ENCODE results near the gene CCR2.
"Not testable (repeated sequence)": the region's sequence is repeated elsewhere in the genome, so short reads cannot be mapped to it uniquely, and the experiment has no call there.

The CCR2 gene

GRCh38 chr3:46386205-46386604, 32.3 kb downstream of the CCR2 start:
- Histone ChIP-seq H3K27me3 (no peaks in the 10 kb centered on the region), H3K36me3 (no peaks in the 10 kb centered on the region), H3K4me1 (no peaks in the 10 kb centered on the region), H3K4me3 (ENCODE audit: low read depth, low read length) (no peak overlapping the region), H3K9me3 (no peaks in the 10 kb centered on the region)
- DNase-seq = no peak
- no peak for TF ChIP-seq CTCF (IDR thresholded peaks at IDR 0.05; ENCODE audit: low read depth, low read length)

GRCh38 chr3:46388847-46389246, 34.9 kb downstream of the CCR2 start:
- H3K4me3 ChIP-seq (ENCODE audit: low read depth, low read length); H3K27me3 ChIP-seq; H3K36me3 ChIP-seq; H3K9me3 ChIP-seq; H3K4me1 ChIP-seq; DNase-seq: not testable (repeated sequence)

- H3K4me1 ChIP-seq = no peaks in the 10 kb centered on the region
- no peaks in the 10 kb centered on the region for H3K36me3 ChIP-seq
- TF ChIP-seq CTCF (IDR thresholded peaks at IDR 0.05; ENCODE audit: low read depth, low read length) = no peak
- no peak for DNase-seq
- H3K27me3 ChIP-seq = no peaks in the 10 kb centered on the region
- H3K9me3 ChIP-seq = no peaks in the 10 kb centered on the region
- no peak overlapping the region for H3K4me3 ChIP-seq (ENCODE audit: low read depth, low read length)
These were observed 35.4 kb downstream of the CCR2 start for GRCh38 chr3:46389306-46389705.

GRCh38 chr3:46391526-46391925, 37.6 kb downstream of the CCR2 start:
- not testable (repeated sequence) for H3K4me3 ChIP-seq (ENCODE audit: low read depth, low read length); H3K9me3 ChIP-seq; H3K36me3 ChIP-seq; DNase-seq; H3K4me1 ChIP-seq; H3K27me3 ChIP-seq

GRCh38 chr3:46393011-46393410, 39.1 kb downstream of the CCR2 start:
- Histone ChIP-seq H3K36me3 (no peaks in the 10 kb centered on the region), H3K27me3 (no peaks in the 10 kb centered on the region), H3K4me1 (no peaks in the 10 kb centered on the region), H3K4me3 (ENCODE audit: low read depth, low read length) (no peak overlapping the region), H3K9me3 (no peaks in the 10 kb centered on the region)
- DNase-seq = no peak
- no peak for TF ChIP-seq CTCF (IDR thresholded peaks at IDR 0.05; ENCODE audit: low read depth, low read length)

GRCh38 chr3:46393554-46394434, 39.9 kb downstream of the CCR2 start:
- Histone ChIP-seq H3K4me3 (ENCODE audit: low read depth, low read length) (no peak overlapping the region), H3K36me3 (no peaks in the 10 kb centered on the region), H3K9me3 (no peaks in the 10 kb centered on the region), H3K27me3 (no peaks in the 10 kb centered on the region), H3K4me1 (no peaks in the 10 kb centered on the region)
- DNase-seq = no peak
- no peak for TF ChIP-seq CTCF (IDR thresholded peaks at IDR 0.05; ENCODE audit: low read depth, low read length)

- Histone ChIP-seq H3K4me3 (ENCODE audit: low read depth, low read length) (no peak overlapping the region), H3K27me3 (no peaks in the 10 kb centered on the region), H3K4me1 (no peaks in the 10 kb centered on the region), H3K9me3 (no peaks in the 10 kb centered on the region), H3K36me3 (no peaks in the 10 kb centered on the region)
- no peak for TF ChIP-seq CTCF (IDR thresholded peaks at IDR 0.05; ENCODE audit: low read depth, low read length)
- no peak for DNase-seq
These were observed 41.3 kb downstream of the CCR2 start for GRCh38 chr3:46395210-46395661.
